Neural cell (in vitro differentiated cells): ENCODE data around the gene DDX24. TPM values are rescaled to one million over a fixed set of nuclear protein-coding genes. Genes with fewer than 3 reads are reported as not detected.

Experiments
- H2AFZ ChIP-seq: fragments of 200-600, 300-800 bp; sonication (generic), shearing (Covaris generic); 2 replicates; pipeline ENCODE4 v1.6.0; 2014; ENCODE audit warnings: low read depth, mild to moderate bottlenecking, antibody characterized with exemption, low read length, moderate library complexity
- H3F3A ChIP-seq: fragments of 200-600 bp; shearing (Covaris generic); 2 replicates; pipeline ENCODE4 v1.6.1; 2016; ENCODE audit warnings: mild to moderate bottlenecking, moderate library complexity, mixed read lengths, antibody characterized with exemption, low read length; ENCODE audit not compliant: insufficient read depth, poor library complexity, severe bottlenecking
- H3K27ac ChIP-seq: fragments of 200-600, 300-800 bp; sonication (generic), shearing (Covaris generic); 2 replicates; pipeline ENCODE4 v1.5.1; 2014; ENCODE audit warnings: mild to moderate bottlenecking, low read length, moderate library complexity
- H3K27me3 ChIP-seq: fragments of 300-800, 200-600 bp; sonication (generic), shearing (Covaris generic); 2 replicates; pipeline ENCODE4 v1.6.0; 2014; ENCODE audit warnings: mild to moderate bottlenecking, low read depth, low read length, moderate library complexity; ENCODE audit not compliant: insufficient read depth
- H3K36me3 ChIP-seq: fragments of 300-800, 200-600 bp; sonication (generic), shearing (Covaris generic); 2 replicates; pipeline ENCODE4 v1.5.1; 2014; ENCODE audit warnings: mild to moderate bottlenecking, antibody characterized with exemption, low read length, moderate library complexity; ENCODE audit not compliant: insufficient read depth
- H3K4me2 ChIP-seq: fragments of 300-800, 200-600 bp; sonication (generic), shearing (Covaris generic); 2 replicates; pipeline ENCODE4 v1.6.0; 2014; ENCODE audit warnings: mild to moderate bottlenecking, low read length
- H3K4me3 ChIP-seq: fragments of 300-800, 200-600 bp; sonication (generic), shearing (Covaris generic); 2 replicates; pipeline ENCODE4 v1.5.1; 2014; ENCODE audit warnings: mild to moderate bottlenecking, low read length, moderate library complexity
- H3K79me2 ChIP-seq: fragments of 200-600 bp; shearing (Covaris generic); replicated peaks from 2 replicates; pipeline ENCODE4 v1.6.0; 2014; ENCODE audit warnings: mild to moderate bottlenecking, low read length, moderate library complexity; ENCODE audit not compliant: insufficient read depth
- H3K9ac ChIP-seq: fragments of 300-800, 200-600 bp; sonication (generic), shearing (Covaris generic); 2 replicates; pipeline ENCODE4 v1.6.1; 2016; ENCODE audit warnings: mild to moderate bottlenecking, low read length, mixed read lengths
- H3K9me2 ChIP-seq: fragments of 200-600 bp; shearing (Covaris generic); 2 replicates; pipeline ENCODE4 v1.6.1; 2016; ENCODE audit warnings: mild to moderate bottlenecking, low read length, mixed read lengths; ENCODE audit not compliant: insufficient read depth
- H3K9me3 ChIP-seq: fragments of 200-600, 300-800 bp; sonication (generic), shearing (Covaris generic); 2 replicates; pipeline ENCODE4 v1.6.1; 2016; ENCODE audit warnings: mild to moderate bottlenecking, mixed run types, low read length, moderate library complexity, mixed read lengths
- H4K20me1 ChIP-seq: fragments of 200-600 bp; shearing (Covaris generic); 2 replicates; pipeline ENCODE4 v1.6.1; 2016; ENCODE audit warnings: mild to moderate bottlenecking, mixed run types; ENCODE audit not compliant: insufficient read depth
- CTCF ChIP-seq: fragments of 450-650 bp; IDR thresholded peaks from 2 replicates; pipeline ENCODE4 v1.5.1; 2014; ENCODE audit warnings: antibody characterized with exemption, mild to moderate bottlenecking, moderate library complexity; ENCODE audit not compliant: poor library complexity, severe bottlenecking
- EP300 ChIP-seq: fragments of 450-650 bp; conservative IDR thresholded peaks from 2 replicates; pipeline ENCODE4 v1.6.1; 2014; ENCODE audit warnings: antibody characterized with exemption, mild to moderate bottlenecking, moderate library complexity; ENCODE audit not compliant: poor library complexity, severe bottlenecking
- EZH2 ChIP-seq: fragments of 200-600, 300-800 bp; shearing (Covaris generic), sonication (generic); IDR thresholded peaks from 2 replicates; pipeline ENCODE4 v1.6.1; 2014; ENCODE audit warnings: antibody characterized with exemption, low read length, borderline replicate concordance, mild to moderate bottlenecking; ENCODE audit not compliant: insufficient read depth, poor library complexity, severe bottlenecking
- MXI1 ChIP-seq: fragments of 450-650 bp; conservative IDR thresholded peaks from 2 replicates; pipeline ENCODE4 v1.6.1; 2014; ENCODE audit warnings: antibody characterized with exemption, mild to moderate bottlenecking; ENCODE audit not compliant: poor library complexity, severe bottlenecking
- POLR2AphosphoS5 ChIP-seq: IDR thresholded peaks from 2 replicates; pipeline ENCODE4 v1.6.1; 2012
- RAD21 ChIP-seq: fragments of 450-650 bp; conservative IDR thresholded peaks from 2 replicates; pipeline ENCODE4 v1.6.1; 2014; ENCODE audit warnings: antibody characterized with exemption, mild to moderate bottlenecking, moderate library complexity
- REST ChIP-seq: IDR thresholded peaks from 2 replicates; pipeline ENCODE4 v1.6.1; 2012; ENCODE audit warnings: borderline replicate concordance
- SMC3 ChIP-seq: fragments of 450-650 bp; conservative IDR thresholded peaks from 2 replicates; pipeline ENCODE4 v1.6.1; 2014; ENCODE audit warnings: antibody characterized with exemption, mild to moderate bottlenecking, moderate library complexity; ENCODE audit not compliant: poor library complexity
- TAF1 ChIP-seq: IDR thresholded peaks from 2 replicates; pipeline ENCODE4 v1.6.1; 2012; ENCODE audit warnings: low read depth
- polyA plus RNA-seq: library from polyadenylated mRNA; depleted of rRNA; stranded (reverse); fragments of >200 nt; gene quantifications from 2 replicates; pipeline ENCODE4 v1.2.3, GENCODE V29; 2014

The DDX24 gene
- polyA plus RNA-seq, 1 donor from 2014 or later, result 177 TPM

- no peaks in the 10 kb centered on the region for H3K9me2 ChIP-seq
- no peaks in the 10 kb centered on the region for H3F3A ChIP-seq
- H3K27me3 ChIP-seq, result no peaks in the 10 kb centered on the region
- no peaks in the 10 kb centered on the region for H4K20me1 ChIP-seq
- no peak overlapping the region for H3K4me3 ChIP-seq
- no peak overlapping the region for H3K27ac ChIP-seq
- H3K36me3 ChIP-seq, result peaks cover 9% of the 10 kb centered on the region
- H3K9me3 ChIP-seq, result no peaks in the 10 kb centered on the region
- no peak overlapping the region for H3K9ac ChIP-seq
- H3K79me2 ChIP-seq, result no peaks in the 10 kb centered on the region
- TF ChIP-seq TAF1, result no peak
- no peak for TF ChIP-seq POLR2AphosphoS5
- TF ChIP-seq SMC3, result no peak
- no peak for TF ChIP-seq CTCF
- TF ChIP-seq REST, result no peak
- TF ChIP-seq MXI1, result no peak
- TF ChIP-seq EZH2, result no peak
- TF ChIP-seq RAD21, result no peak
- no peak for TF ChIP-seq EP300
- H3K4me2 ChIP-seq, result no peak overlapping the region
- no peak overlapping the region for H2AFZ ChIP-seq
Measured at GRCh38 chr14:94046696-94047250, 34.2 kb downstream of the DDX24 start.

- no peak overlapping the region for H3K27ac ChIP-seq
- no peak overlapping the region for H2AFZ ChIP-seq
- no peak overlapping the region for H3K4me3 ChIP-seq
- no peaks in the 10 kb centered on the region for H3K9me3 ChIP-seq
- H3K4me2 ChIP-seq, result no peak overlapping the region
- H3F3A ChIP-seq, result no peaks in the 10 kb centered on the region
- no peaks in the 10 kb centered on the region for H3K27me3 ChIP-seq
- H3K9me2 ChIP-seq, result no peaks in the 10 kb centered on the region
- TF ChIP-seq RAD21 (no peak), POLR2AphosphoS5 (no peak), EP300 (no peak), REST (no peak), TAF1 (no peak), EZH2 (no peak), CTCF (no peak)
- H4K20me1 ChIP-seq, result no peaks in the 10 kb centered on the region
- H3K36me3 ChIP-seq, result peaks cover 9% of the 10 kb centered on the region
- no peak overlapping the region for H3K9ac ChIP-seq
- H3K79me2 ChIP-seq, result no peaks in the 10 kb centered on the region
Measured at GRCh38 chr14:94045563-94046345, 35.2 kb downstream of the DDX24 start.
